GM18498 (cell line): ENCODE results near the gene CNTNAP2.
A peak's percentile ranks its signal among the peaks of the same experiment; 100 is the strongest.
"Not testable (repeated sequence)": the region's sequence is repeated elsewhere in the genome, so short reads cannot be mapped to it uniquely, and the experiment has no call there.

Experiments
- ATAC-seq: cut with Tn5 transposase; IDR thresholded peaks from one replicate; pipeline ENCODE4 v1.9.1; 2021; ENCODE audit warnings: mild to moderate bottlenecking, moderate library complexity; ENCODE audit not compliant: unreplicated experiment

Gene CNTNAP2

DNA sequence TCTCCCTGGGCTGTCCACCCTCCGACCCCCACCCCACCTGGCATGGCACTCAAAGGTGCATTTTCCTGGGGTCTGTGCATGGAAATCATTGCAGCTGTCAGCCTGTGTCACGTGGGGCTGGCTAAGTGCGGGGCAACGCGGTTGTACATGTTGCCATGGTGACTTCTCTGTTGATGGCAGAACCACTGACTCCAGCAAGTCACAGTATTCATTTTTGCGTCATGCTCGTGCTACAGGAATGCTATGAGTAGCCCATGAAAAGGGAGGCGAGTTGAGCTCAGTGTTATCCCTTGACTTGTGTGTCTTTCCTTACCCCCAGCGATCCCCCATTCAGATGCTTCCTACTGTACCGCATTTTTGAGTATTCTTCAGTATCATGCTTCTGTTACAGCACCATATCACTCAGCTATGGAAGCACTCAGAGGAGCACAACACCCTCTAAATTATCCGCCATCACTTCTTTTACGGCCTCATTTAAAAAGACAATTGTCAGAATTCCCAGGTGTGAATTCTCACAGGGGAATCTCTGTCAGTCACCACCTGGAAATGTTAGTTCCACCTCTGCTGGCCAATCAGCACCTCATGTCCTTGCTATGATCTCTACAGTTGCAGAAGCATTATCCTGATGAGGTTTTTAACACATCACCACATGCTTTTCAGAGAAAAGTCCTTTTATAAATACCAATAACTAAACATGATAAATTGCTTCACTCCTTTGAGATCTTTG lies 2279.6 kb downstream of the CNTNAP2 start:
- ATAC-seq: no peak

DNA sequence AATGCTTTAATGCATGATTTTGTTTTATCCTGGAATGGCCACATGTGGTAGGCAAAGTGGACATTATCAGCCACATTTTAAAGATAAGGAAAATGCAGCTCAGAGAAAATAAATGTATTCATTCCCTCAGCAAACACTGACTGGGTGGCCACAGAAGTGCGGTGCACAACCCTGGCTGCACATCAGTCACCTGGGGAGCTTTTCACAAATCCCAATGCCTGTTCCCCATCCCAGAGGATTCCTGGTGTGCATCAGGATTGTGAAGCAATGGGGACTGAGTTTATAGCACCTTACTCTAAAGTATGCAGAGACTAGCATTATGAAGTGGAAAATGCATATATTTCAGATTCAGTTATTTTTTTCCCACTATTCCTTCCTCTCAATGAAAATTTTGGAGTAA lies 2280.5 kb downstream of the CNTNAP2 start:
- no peak for ATAC-seq

DNA sequence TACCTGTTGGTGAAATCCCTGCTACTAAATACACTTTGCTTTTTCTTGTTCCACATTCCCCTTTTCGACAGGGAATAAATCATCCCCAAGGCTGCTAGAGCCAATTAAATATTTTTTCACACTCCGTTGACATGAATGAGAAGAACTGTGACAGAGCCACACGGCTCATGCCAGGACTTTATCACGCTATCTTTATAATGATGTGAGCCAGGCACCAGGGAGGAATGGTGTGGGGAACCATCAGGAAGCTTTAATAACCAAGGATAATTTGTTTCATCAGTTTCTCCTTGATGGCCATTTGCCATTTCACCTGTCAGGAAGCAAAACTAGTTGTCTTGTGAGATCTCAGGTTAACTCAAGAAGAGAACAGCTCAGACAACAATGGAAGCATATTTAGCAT lies 2280.9 kb downstream of the CNTNAP2 start:
- no peak for ATAC-seq

DNA sequence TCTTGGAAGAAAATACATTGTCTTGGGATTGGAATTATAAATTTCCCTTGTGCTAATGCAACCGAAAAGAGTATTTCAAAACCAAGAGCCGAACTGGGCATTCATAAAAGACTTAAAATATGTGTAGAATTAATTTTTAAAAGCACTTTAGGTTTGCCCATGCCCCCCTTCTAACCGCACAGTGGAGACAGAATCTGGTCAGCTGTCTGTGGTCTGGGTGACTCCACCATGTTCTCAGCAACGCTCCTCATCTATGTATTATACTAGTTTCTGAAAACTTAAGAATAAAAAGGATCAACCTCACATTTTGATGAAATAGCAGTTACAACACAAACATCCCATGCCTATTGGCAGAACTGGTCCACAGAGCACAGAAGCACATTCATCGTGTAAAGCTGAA lies 2281.4 kb downstream of the CNTNAP2 start:
- peak; percentile 62 for ATAC-seq

DNA sequence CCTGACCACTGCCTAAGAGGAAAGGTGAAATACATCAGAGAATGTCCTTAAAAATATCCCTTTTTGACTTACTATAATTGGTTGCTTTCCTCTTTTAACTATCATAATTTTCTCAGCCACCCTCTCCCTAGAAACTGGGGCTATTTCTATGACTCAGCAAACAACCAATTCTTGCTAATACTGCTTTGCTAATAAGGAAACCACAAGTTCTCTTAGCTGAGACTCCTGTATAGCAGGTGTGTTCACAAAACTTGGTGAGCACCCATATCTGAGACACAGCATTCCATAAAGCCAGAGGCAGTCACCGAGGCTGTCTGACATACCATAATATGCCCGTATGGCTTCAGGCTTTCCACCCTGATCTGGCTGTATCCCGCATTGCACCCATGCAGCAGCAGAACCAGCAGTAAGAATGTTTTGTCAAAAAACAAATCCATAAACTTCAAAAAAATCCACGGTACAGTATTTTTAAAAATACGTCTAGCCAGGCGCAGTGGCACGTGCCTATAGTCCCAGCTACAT lies 2282.3 kb downstream of the CNTNAP2 start:
- peak; percentile 84 for ATAC-seq

DNA sequence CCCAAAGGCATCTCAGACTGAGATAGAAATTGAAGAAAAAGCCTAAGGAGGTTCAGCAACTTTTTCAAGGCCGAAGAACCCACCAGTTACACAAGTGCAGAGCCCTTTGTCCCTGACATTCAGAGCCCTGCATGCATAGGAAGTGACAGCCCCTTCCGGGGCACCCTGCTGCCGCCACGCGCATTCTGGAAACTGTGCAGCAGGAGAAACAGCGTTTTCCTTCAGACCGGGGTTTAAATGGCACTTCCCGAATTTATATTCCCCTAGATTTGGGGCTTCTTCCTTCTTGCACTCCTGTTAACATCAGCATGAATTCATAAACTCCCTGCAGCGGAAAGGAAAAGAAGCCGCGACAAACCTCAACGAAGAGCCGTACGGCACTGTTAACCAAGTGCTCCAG lies 2283.5 kb downstream of the CNTNAP2 start:
- ATAC-seq: no peak

DNA sequence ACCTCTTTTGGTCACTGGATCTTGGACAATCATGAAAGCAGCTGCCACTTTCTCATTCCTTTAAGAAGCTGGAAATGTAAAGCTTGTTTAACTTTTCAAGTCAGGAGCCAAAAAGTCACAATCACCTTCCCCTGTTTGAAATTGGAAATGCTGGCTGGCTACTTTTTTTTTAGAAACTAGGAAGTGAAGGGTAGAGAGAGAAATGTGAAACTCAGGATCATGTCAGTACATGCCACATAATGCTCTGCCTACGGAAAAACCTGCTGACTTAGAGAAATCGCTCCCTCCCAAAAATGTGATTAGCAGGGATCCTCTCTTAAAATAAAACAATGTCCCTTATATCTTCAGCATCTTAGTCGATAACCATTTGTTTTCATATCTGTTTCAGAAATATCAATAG lies 2285.6 kb downstream of the CNTNAP2 start:
- ATAC-seq: no peak

DNA sequence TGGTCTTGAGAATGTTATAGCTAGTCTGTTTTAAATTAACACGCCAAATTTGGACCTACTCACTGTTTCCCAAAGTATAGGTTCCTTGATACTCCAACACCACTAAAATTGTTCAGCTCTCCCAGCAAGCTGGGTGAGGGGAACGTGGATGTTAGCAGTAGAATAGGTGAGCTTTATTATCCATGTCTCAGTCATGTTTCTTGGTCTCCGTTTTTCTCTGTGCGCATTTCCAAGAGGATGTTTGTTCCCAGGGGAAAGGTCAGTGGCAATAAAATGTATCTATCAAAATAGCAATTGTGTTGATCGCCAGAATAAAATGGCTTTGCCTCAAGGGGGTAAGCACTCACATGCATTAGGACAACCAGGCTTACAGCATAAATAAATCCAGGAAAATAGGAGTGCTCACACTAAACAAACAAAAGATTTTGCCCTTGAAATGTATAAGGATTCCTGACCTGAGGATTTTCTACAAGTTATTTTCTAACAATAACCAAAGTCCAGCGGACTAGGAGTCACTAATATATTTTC lies 2286.9 kb downstream of the CNTNAP2 start:
- ATAC-seq: no peak

DNA sequence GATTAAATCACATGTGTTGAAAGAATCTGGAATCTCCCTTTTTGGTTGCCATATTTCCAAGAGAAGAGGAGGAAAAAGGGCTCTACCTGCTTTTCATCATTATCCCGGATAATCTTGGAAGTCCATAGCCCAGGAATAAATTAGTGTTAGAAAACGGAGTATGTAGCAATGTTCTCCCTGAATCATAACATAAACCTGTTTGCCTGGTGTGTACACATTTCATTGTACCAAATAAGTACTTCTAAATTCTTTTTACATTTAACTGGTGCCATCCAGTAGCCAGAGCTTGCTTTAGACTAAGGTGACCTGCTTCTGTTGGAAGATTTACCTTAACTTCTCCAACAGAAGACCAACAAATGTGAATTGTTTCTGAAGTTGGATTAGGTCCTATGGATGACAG lies 2291.7 kb downstream of the CNTNAP2 start:
- no peak for ATAC-seq

DNA sequence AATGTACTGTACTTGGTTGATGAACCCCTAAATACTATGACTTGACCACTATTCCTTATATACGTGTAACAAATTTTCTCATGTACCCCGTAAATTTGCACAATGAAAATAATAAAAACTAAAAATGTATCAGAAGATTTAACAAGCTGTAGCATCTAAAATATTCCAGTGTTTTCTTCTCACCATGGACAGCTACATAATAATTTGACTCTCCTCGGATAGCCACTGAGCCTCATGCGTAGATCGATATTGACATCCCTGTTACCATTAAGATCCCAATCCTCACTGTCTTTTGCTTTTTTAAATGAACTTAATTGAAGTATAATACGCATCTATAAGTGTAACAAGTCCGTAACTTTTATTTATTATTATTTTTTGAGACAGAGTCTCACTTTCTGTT lies 2294.3 kb downstream of the CNTNAP2 start:
- no peak for ATAC-seq

DNA sequence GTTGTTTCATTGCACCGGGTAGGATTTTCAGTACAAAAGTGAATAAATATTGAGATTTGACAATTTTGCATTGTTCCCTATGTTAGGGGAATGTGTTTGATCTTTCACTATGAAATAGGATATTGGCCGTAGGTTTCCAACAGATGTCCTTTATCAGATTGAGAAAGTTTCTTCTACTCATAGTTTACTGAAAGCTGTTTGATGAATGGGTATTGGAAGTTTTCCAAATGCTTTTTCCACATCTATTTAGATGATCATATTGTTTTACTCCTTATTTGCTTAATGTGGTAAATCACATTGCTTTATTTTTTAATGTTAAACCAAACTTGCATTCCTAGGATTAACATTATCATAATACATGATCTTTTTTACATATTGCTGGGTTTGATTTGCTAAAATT lies 2296.1 kb downstream of the CNTNAP2 start:
- no peak for ATAC-seq

DNA sequence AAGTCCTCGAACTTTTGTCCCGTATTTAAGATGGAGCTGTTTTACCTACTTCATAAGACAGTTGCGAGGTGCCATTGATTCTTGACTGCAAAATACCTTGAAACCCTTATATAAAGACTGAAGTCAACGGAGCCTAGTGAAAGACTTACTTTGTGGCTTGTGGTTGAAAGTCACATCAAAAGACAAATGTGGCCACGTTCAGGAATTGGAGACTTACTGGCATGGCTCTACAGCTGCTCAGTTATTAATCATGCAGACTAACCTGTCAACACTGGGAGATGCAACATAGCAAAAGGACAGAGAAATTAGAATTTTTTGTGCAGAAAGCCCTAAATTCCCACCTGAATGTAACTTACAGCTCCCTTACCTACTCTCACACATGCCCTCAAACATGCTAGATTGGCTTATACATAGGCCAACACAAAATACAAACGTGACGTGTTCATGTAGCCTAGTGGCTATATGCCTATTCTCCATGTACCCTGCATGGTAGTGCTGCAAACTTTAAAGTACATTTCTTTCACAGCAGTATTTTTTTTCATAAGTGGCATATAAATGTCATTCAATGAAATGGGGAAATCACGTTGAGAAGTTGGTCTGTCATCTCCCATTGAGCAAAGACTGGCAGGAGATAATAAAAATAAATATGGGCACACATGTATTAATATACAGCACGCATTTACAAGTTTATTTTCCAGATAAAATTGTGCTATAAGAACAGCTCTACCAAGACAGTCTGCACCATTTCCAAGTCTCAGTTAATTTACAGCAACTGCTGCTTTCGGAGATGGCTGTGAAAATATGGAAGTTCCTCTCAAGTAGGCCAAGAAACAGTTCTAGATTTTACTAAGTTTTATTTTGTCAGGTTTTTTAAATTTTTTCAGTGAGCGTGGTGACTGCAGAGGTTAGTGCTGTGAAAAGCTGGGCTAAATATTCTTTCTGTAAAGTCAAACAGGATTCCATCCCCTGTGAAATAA lies 2303.5 kb downstream of the CNTNAP2 start:
- peak; percentile 97 for ATAC-seq

DNA sequence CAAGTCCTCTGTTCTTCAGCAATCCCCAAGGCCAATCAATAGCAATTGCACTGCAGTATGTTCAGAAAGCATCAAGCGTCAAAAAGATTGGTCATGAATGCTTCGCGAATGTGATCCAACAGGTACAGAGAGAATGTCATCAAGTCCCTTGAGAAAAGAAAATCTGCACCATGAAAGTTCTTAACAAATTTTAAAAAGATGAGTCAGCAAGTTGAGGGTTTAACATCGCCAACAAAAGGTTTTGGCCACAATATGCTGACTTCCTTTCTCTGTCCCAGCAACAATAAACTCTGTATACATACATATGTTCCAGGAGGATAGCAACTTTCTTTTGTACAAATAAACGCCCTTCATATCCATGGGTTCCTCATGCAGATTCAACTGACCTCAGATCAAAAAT lies 2305.4 kb downstream of the CNTNAP2 start:
- ATAC-seq: no peak

DNA sequence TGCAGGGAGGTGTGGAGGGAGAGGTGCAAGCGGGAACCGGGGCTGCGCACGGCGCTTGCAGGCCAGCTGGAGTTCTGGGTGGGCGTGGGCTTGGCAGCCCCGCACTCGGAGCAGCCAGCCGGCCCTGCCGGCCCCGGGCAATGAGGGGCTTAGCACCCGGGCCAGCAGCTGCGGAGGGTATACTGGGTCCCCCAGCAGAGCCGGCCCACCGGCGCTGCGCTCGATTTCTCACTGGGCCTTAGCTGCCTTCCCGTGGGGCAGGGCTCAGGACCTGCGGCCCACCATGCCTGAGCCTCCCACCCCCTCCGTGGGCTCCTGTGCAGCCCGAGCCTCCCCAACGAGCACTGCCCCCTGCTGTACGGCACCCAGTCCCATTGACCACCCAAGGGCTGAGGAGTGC lies 2309.8 kb downstream of the CNTNAP2 start:
- not testable (repeated sequence) for ATAC-seq

DNA sequence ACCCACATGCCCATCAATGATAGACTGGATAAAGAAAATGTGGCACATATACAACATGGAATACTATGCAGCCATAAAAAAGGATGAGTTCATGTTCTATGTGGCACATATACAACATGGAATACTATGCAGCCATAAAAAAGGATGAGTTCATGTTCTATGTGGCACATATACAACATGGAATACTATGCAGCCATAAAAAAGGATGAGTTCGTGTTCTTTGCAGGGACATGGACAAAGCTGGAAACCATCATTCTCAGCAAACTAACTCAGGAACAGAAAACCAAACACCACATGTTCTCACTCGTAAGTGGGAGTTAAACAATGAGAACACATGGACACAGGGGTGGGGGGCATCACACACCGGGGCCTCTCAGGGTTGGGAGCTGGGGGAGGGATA lies 2314.1 kb downstream of the CNTNAP2 start:
- ATAC-seq: not testable (repeated sequence)

DNA sequence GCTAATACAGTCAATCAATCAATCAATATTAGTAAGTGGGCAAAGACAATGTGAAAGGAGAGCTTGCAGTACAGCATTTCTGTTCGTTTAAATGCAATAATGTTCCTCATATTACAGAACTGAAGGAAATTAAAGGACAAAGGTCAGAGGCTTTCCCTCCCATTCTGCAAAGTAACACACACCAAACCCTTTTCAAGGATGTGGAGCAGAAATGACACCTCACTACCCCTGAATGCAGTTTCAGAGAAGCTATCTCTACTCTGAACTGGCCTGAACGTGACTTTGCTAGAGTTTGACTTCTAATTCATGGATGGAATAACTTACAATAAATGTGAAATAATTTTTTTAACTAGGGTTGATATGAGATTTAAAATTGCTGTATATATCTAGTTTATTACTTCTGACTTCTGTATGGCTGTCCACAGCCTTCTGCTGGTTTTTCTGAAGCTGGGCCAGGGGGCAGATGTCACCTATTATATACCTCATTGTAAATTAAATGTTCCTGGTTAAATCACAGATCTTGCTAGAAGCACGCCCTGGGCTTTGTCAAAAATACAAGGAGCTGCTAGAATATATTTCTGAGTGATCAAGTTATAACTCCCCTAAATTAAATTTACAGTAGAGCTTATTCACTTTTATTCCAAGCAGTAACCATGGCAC lies 2317.1 kb downstream of the CNTNAP2 start:
- no peak for ATAC-seq

DNA sequence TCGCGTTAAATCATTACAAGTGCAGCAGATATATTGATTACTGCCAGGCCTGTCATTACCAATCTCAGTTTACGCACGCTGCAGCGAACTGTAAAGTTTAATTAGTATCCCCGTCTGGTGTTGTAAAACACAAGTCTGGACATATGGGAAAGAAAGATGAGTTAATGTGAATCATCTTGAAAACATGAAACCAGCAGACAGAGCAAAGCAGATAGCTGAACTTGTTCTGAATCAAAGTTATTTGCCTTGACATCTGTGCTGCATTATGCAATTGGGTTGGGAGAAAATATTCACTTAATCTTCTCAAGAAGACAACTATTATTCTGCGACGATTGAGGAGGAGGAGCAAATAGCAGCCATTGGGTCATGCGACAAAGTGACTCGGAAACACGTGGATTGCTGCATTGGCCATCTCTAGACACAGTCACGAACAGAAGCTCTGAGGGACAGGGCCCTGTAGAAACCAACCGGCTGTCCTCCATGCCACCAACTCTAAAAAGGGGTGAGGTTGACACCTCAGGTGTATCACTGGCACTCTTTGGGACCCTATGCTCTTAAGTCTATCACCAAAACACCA lies 2317.7 kb downstream of the CNTNAP2 start:
- no peak for ATAC-seq

DNA sequence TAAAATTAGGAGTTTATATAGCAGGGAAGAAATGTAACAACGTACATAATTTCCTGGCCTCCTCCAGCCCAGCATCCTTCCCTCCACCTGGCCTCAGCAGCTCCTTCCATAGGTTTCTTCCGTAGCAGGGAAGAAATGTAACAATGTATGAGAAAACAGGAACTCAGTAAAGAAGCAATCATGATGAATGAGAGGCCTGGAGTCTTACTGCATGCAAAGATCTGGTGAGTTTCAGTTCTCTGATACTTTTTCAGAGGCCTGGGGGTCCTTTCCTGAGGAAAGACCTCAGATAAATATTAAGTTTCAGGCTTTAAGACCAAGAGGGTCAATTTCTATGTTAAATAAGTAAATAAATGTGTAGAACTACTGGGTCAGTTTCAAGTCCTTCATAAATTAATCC lies 2318.3 kb downstream of the CNTNAP2 start:
- no peak for ATAC-seq

DNA sequence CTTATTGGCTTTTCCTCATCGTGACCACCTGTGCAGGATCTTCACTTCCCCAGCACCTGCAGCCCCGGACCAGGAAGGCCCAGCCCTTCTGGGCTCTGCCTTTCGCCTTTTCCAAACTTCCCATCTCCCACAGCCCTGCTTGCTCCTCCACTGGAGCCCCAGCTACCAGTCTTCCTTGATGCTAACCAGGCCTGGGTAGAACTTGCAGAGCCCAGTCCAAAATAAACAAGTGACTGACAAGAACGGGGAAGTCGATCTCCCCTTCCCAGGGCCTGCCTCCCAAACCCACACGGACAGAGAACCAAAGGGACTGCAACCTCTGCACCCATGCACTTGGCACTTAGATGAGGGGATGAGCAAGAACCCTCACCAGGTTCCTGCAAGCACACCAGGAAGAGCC lies 2319.1 kb downstream of the CNTNAP2 start:
- no peak for ATAC-seq

DNA sequence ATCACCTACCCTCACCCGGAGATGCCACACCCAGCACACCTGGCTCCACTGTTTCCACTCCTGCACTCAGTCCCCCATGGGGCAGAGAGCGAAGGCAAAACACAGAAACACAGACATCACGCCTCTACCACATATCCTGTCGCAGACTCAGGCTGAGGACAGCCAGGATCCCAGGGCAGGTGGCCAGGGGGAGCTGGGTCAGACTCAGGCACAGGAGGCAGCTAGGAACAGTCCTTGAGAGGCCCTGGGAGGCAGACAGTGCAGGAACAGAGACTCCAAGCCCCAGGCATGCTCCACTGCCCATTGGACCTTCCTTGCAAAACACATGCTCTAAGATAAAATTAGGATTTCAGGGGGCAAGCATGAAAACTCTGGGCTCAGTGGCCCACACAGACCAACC lies 2319.5 kb downstream of the CNTNAP2 start:
- ATAC-seq: no peak

DNA sequence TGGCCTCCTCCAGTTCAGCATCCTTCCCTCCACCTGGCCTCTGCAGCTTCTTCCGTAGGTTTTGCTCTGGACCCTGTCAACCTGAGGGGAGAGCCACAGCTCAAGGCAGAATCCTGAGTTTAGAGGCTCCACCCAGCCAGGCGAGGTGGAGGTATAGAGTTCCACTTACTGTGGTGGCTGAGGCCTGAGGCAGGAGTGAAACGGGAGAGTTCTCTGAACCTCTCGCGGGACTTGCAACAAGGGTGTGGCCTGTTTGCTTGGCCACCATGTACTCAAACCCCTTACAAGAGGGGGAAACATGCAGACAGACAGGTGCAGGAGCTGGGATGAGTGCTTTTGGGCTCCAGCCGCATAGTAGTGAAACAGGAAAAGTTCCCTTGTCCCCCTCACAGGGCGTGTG lies 2320.0 kb downstream of the CNTNAP2 start:
- peak; percentile 56 for ATAC-seq
